Right lobe of liver (tissue), 4 donors: Measurements from ENCODE around the gene SRPK1.

Experiments
- CTCF ChIP-seq, 4 donors: fragments of 200-600 bp in 3 of 4; fragments of 450-650 bp in 1 of 4; IDR thresholded peaks; one replicate each; pipeline versions ENCODE4 v1.5.1 to v1.8.0; 2016 to 2022; ENCODE audit warnings: antibody characterized with exemption in 4 of 4, mild to moderate bottlenecking in 2 of 4
- POLR2A ChIP-seq: fragments of 450-650 bp; IDR thresholded peaks from one replicate; pipeline ENCODE4 v1.6.1; 2017; ENCODE audit warnings: antibody characterized with exemption, mild to moderate bottlenecking
- donor health status: DM: no; HTN: no; CAD: no.
- donor health status: DM: no; HTN: no; CAD: no.
- donor health status: DM: no; HTN: yes; CAD: no.

GRCh38 chr6:35856250-35856649 lies 64.6 kb downstream of the SRPK1 start:
- TF ChIP-seq CTCF (IDR thresholded peaks at IDR 0.05) (no peak), POLR2A (no peak)
